HG02623 (cell line): ENCODE results near the gene THOC5.
"Not testable (repeated sequence)": the region's sequence is repeated elsewhere in the genome, so short reads cannot be mapped to it uniquely, and the experiment has no call there.

Source experiments
- ATAC-seq: cut with Tn5 transposase; IDR thresholded peaks from one replicate; pipeline ENCODE4 v1.9.1; 2021; ENCODE audit warnings: moderate library complexity; ENCODE audit not compliant: unreplicated experiment

THOC5 gene

GRCh38 chr22:29553351-29554224 lies at the start of gene THOC5:
TSS of gene THOC5 (minus strand) at chr22:29553757. CDS start at chr22:29549147, 4,610 bp downstream.
- peak; percentile 94 for ATAC-seq

DNA sequence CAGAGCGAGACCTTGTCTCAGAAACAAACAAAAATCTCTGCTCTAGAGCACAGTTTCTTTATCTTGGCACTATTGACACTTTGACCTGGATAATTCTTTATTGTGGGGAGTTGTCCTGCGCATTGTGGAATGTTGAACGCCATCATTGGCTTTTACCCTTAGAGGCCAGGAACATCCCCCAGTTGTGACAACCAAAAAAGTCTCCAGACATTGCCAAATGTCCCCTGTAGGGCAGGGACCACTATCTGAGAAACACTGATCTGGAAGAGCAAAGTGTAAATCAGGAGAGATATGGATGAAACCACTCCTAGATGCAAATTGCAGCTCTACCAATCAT lies 45.1 kb upstream of the THOC5 start:
- no peak for ATAC-seq

GRCh38 chr22:29597871-29598683 lies 44.5 kb upstream of the THOC5 start:
- ATAC-seq, result not testable (repeated sequence)

DNA sequence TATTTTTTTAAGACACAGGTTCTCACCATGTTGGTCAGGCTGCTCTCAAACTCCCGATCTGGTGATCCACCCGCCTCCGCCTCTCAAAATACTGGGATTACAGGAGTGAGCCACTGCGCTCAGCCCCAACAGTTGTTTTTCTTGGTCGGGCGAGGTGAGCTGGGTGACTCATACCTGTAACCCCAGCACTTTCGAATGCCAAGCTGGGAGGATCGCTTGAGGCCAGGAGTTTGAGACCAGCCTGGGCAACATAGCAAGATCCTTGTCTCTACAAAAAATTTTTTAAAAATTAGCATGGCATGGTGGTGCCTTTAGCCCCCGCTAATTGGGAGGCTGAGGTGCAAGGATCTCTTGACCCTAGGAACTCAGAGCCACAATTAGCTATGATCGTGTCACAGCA lies 42.9 kb upstream of the THOC5 start:
- ATAC-seq, result no peak

DNA sequence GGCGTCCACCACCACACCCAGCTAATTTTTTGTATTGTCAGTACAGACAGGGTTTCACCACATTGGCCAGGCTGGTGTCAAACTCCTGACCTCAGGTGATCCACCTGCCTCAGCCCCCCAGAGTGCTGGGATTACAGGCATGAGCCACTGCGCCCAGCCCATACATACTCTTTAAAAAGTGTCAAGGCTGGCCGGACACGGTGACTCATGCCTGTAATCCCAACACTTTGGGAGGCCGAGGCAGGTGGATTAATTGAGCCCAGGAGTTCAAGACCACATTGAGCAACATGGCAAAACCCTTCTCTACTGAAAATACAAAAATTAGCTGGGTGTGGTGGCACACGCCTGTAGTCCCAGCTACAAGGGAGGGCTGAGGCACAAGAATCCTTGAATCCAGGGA lies 40.9 kb upstream of the THOC5 start:
- ATAC-seq, result not testable (repeated sequence)

DNA sequence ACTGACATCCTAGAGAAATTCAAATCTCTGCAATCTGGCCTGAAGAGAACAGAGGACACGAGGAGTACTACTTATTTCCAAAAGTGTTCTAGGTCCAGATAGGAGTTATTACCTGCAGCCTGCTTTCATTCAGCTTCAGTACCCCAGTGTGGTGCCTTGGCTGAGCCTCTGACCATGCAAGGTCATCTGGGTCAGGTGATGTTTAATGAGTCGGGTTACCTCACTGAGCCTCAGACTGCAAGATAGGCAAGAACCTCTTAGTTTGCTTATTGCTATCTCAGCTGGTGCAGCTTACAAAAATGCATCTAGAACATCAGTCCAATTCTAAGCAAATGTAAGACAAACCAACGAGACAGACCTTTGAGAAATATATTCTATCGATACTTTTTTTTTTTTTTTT lies 40.4 kb upstream of the THOC5 start:
- no peak for ATAC-seq

DNA sequence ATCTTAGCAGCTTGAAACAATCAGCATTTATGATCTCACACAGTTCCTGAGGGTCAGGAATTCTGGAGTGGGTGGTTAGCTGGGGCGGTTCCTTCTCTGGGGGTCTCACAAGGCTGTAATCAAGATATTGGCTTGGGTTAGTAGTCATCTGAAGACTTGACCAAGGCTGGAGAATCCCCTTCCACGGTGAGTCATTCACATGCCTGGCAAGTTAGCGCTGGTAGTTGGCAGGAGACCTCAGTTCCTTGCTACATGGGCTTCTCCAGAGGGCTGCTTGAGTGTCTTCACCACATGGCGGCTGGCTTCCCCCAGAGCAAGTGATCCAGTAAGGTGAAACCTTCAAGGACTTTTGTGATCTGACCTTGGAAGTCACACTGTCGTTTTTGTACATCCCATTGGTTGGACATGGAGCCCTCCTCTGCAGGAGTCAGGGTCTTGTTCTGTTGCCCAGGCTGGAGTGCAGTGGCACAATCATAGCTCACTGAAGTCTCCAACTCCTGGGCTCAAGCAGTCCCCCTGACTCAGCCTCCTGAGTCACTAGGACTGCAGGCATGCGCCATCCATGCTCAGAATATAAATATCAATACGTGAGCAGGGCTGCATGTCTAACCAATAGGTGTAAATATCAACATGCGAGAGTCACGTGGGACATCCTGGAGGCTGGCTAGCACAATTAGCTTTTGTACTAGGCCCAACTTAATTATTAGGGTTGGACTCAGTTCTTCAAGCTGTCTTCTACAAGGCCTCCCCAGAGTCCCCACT lies 34.6 kb upstream of the THOC5 start:
- ATAC-seq, result no peak

GRCh38 chr22:29586193-29586705 lies 32.7 kb upstream of the THOC5 start:
- not testable (repeated sequence) for ATAC-seq

DNA sequence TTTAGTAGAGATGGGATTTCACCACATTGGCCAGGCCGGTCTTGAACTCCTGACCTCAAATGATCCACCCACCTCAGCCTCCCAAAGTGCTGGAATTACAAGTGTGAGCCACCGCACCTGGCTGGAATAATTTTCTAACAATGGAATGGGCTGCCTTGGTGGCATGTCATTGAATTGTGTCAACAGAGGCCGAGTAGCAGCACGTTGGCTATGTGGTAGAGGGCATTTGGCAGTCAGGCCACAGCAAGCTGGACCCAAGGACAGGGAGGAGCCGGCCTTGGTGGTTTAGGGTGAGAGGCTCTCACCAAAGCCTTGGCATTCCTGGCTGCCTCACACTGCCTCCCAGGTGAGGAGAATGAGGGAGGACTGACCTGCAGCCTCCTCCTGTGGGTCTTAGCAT lies 31.4 kb upstream of the THOC5 start:
- ATAC-seq, result no peak

- no peak for ATAC-seq
Measured at GRCh38 chr22:29581799-29582198, 28.2 kb upstream of the THOC5 start.

DNA sequence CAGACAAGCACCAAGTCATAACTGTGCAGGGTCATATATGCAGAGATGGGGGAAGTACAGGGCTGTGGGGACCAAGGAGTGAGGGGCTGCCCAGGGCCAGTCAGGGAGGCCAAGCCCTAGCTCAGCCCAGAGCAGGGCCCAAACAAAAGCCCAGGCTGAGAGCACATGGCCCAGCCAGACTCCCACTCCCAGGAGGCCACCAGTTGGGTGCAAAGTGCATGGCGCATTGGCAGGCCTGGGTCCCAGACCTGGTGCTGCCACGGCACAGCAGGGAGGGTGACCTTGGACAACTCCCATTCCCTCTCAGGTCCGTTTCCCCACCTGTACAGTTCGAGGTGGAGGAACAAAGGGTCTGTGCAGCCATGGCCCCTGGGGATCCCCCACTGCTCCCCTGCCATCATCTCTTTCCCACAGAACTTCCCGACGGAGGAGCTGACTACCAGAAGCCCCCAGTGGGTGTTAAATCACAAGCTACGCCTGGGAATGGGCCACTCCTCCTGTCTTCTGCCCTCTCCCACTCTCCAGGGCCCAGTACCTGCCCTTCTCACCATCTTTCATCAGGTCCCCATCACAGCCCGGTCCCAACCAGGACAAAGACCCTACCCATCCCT lies 26.7 kb upstream of the THOC5 start:
- ATAC-seq, result no peak

DNA sequence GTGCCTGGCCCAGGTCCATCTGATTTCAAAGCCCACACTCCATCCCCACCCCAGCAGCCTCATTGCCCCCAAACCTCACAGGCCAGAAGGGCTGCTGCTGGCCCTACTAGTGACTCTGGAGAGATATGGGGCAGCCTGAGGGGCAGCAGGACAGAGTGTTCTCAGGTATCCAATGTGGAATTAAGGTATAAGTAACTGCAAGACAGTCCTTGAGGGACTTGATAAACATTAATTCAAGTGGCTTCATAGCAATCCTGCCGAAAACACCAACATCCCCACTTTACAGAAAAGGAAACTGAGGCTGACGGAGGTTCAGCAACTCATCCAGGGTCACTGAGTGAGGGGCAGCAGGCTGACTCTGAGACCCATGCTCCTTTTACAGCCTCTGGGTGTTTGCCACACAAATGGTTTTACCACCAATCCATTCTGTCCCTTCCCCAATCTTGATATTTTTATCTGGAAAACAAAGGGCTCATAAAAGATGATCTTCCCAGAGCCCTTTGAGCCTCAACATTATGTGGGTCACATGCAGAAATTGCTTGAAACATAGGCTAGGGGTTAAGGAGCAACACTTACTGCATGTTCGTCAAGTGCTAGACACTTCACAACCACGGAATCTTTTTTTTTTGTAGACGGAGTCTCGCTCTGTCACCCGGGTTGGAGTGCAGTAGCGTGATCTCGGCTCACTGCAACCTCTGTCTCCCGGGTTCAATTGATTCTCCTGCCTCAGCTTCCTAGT lies 25.1 kb upstream of the THOC5 start:
- ATAC-seq, result no peak

- ATAC-seq, result no peak
Measured at GRCh38 chr22:29574762-29575450, 21.3 kb upstream of the THOC5 start.

- no peak for ATAC-seq
Measured at GRCh38 chr22:29570912-29571549, 17.5 kb upstream of the THOC5 start.

GRCh38 chr22:29570456-29570855 lies 16.9 kb upstream of the THOC5 start:
- ATAC-seq, result no peak

- ATAC-seq, result no peak
Measured at GRCh38 chr22:29569011-29569678, 15.6 kb upstream of the THOC5 start.

- no peak for ATAC-seq
Measured at GRCh38 chr22:29567338-29567737, 13.8 kb upstream of the THOC5 start.

DNA sequence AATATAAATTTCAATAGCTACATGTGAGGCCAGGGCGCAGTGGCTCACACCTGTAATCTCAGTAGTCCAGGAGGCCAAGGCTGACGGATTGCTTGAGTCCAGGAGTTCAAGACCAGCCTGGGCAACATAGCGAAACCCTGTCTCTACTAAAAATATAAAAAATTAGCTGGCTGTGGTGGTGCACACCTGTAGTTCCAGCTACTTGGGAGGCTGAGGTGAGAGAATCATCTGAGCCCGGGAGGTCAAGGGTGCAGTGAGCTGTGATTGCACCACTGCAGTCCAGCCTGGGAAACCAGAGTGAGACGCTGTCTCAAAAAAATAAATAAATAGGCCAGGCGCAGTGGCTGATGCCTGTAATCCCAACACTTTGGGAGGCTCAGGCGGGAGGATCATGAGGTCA lies 13.0 kb upstream of the THOC5 start:
- not testable (repeated sequence) for ATAC-seq
